Vagina (tissue), 2 donors: ENCODE data around the gene E2F3. TPM values are rescaled to one million over a fixed set of nuclear protein-coding genes. Genes with fewer than 3 reads are reported as not detected.

ENCODE experiments used
- DNase-seq, 2 donors: peaks; one replicate each; pipeline ENCODE4 v3.0.0-alpha.2; 2017; ENCODE audit errors: extremely low spot score in 2 of 2
- H3K27ac ChIP-seq: fragments of 200-600 bp; sonication (generic); one replicate; pipeline ENCODE4 v1.5.1; 2019
- H3K27me3 ChIP-seq: fragments of 200-600 bp; sonication (generic); one replicate; pipeline ENCODE4 v1.5.1; 2019
- H3K36me3 ChIP-seq, 2 donors: fragments of 200-600 bp; sonication (generic); one replicate each; pipeline ENCODE4 v1.5.1; 2017 to 2019
- H3K4me1 ChIP-seq: fragments of 200-600 bp; sonication (generic); one replicate; pipeline ENCODE4 v1.5.1; 2019
- H3K4me3 ChIP-seq, 2 donors: fragments of 200-600 bp; sonication (generic); 1 replicate in 1 of 2; 2 replicates in 1 of 2; pipeline ENCODE4 v1.5.1; 2016 to 2019
- H3K9me3 ChIP-seq: fragments of 200-600 bp; sonication (generic); one replicate; pipeline ENCODE4 v1.5.1; 2019
- CTCF ChIP-seq, 3 experiments: fragments of 450-650 bp in 2 of 3; fragments of 200-600 bp in 1 of 3; sonication (generic) in 1 of 3; IDR thresholded peaks; one replicate each; pipeline ENCODE4 v1.5.1; 2017 to 2019; ENCODE audit warnings: antibody characterized with exemption in 3 of 3, mild to moderate bottlenecking in 2 of 3, moderate library complexity in 2 of 3
- POLR2A ChIP-seq, 2 donors: fragments of 450-650 bp; IDR thresholded peaks; one replicate each; pipeline ENCODE4 v1.6.1; 2017; ENCODE audit warnings: antibody characterized with exemption in 2 of 2, mild to moderate bottlenecking in 2 of 2, moderate library complexity in 2 of 2
- POLR2AphosphoS5 ChIP-seq, 2 donors: sonication (generic); formaldehyde crosslinking; IDR thresholded peaks; one replicate each; pipeline ENCODE4 v1.9.0; 2017; ENCODE audit warnings: antibody characterized with exemption in 2 of 2, mild to moderate bottlenecking in 2 of 2, low read depth in 1 of 2; ENCODE audit not compliant: insufficient read depth in 1 of 2
- intact Hi-C: fragments of 100-400 bp; cut with DNase I; formaldehyde crosslinking; loops from one replicate; pipeline ENCODE4 v1.15.1; 2023
- total RNA-seq: library from RNA; depleted of rRNA; stranded (reverse); fragments of >200 nt; gene quantifications from one replicate; pipeline ENCODE4 v1.2.3, GENCODE V29; 2016

Gene E2F3
- total RNA-seq, 1 donor from 2014 or later = 4.4 TPM

- Histone ChIP-seq H3K4me1 (peaks cover 40% of the 10 kb centered on the region), H3K4me3 (no peak overlapping the region), H3K9me3 (no peaks in the 10 kb centered on the region), H3K27ac (no peak overlapping the region), H3K27me3 (no peaks in the 10 kb centered on the region), H3K36me3 (peaks cover 0 to 10% of the 10 kb centered on the region in 2 donors)
- DNase-seq = no peak
- TF ChIP-seq POLR2AphosphoS5 (IDR thresholded peaks at IDR 0.05; ENCODE audit: insufficient read depth in 1 of 2, low read depth in 1 of 2) (no peak), POLR2A (IDR thresholded peaks at IDR 0.05) (no peak), CTCF (IDR thresholded peaks at IDR 0.05) (no peak)
- intact Hi-C loops = loop anchor here (10.0 kb wide), 1 partner anchor 433 kb away; no protein-coding TSS in a partner anchor
Measured at GRCh38 chr6:20538131-20538662, 136.5 kb downstream of the E2F3 start.

DNA sequence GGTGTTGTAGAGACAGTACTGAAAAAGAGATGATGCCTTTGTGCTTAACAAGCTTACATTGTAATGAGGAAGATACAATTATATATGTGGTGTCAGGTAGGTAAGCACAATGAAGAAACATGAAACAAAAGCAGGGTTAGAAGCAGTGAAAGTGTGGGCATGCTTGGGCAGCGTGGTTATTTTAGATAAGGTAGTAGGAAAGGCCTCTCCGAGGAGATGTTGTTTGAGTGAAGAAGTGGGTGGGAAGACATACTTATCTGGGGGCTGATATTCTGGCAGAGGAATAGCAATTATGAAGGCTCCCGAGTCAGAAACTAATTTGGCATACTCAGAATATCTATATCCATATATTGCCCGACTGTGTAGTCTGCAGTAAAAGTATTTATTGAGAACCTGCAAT is 137.2 kb downstream of the E2F3 start:
- intact Hi-C loops = loop anchor here (10.0 kb wide), 1 partner anchor 434 kb away; no protein-coding TSS in a partner anchor
- Histone ChIP-seq H3K4me1 (peaks cover 42% of the 10 kb centered on the region), H3K27me3 (no peaks in the 10 kb centered on the region), H3K4me3 (no peak overlapping the region), H3K27ac (no peak overlapping the region), H3K9me3 (no peaks in the 10 kb centered on the region), H3K36me3 (peaks cover 0 to 10% of the 10 kb centered on the region in 2 donors)
- TF ChIP-seq POLR2AphosphoS5 (IDR thresholded peaks at IDR 0.05; ENCODE audit: insufficient read depth in 1 of 2, low read depth in 1 of 2) (no peak), CTCF (IDR thresholded peaks at IDR 0.05) (no peak), POLR2A (IDR thresholded peaks at IDR 0.05) (no peak)
- DNase-seq = no peak

GRCh38 chr6:20539387-20539786 is 137.7 kb downstream of the E2F3 start:
- no peak overlapping the region for H3K27ac ChIP-seq
- intact Hi-C loops = loop anchor here (10.0 kb wide), 1 partner anchor 435 kb away; no protein-coding TSS in a partner anchor
- H3K27me3 ChIP-seq = no peaks in the 10 kb centered on the region
- no peak for DNase-seq
- no peaks in the 10 kb centered on the region for H3K9me3 ChIP-seq
- TF ChIP-seq POLR2AphosphoS5 (IDR thresholded peaks at IDR 0.05; ENCODE audit: insufficient read depth in 1 of 2, low read depth in 1 of 2) (no peak), POLR2A (IDR thresholded peaks at IDR 0.05) (no peak), CTCF (IDR thresholded peaks at IDR 0.05) (no peak)
- peaks cover 0 to 10% of the 10 kb centered on the region in 2 donors for H3K36me3 ChIP-seq
- H3K4me3 ChIP-seq = no peak overlapping the region
- peaks cover 42% of the 10 kb centered on the region for H3K4me1 ChIP-seq

DNA sequence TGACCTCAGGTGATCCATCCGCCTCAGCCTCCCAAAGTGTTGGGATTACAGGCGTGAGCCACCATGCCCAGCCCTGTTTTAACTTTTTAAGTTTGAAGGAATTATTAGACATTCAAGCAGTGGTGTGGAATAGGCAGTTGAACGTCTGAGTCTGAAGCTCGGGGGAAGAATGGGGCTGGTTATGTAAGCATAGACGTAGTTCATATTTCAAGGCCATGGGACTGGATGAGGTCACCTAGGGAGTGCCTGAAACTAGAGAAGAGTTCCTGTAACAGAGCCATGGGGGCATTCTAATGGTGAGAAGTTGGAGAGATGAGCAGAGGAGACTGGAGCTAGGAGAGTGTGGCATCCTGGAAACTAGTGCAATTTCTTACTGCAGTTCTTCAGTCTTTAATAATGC is 139.0 kb downstream of the E2F3 start:
- DNase-seq = no peak
- Histone ChIP-seq H3K27ac (no peak overlapping the region), H3K4me1 (peaks cover 32% of the 10 kb centered on the region), H3K9me3 (no peaks in the 10 kb centered on the region), H3K36me3 (peaks cover 0 to 10% of the 10 kb centered on the region in 2 donors), H3K27me3 (no peaks in the 10 kb centered on the region), H3K4me3 (no peak overlapping the region)
- TF ChIP-seq CTCF (IDR thresholded peaks at IDR 0.05) (no peak), POLR2AphosphoS5 (IDR thresholded peaks at IDR 0.05; ENCODE audit: insufficient read depth in 1 of 2, low read depth in 1 of 2) (no peak), POLR2A (IDR thresholded peaks at IDR 0.05) (no peak)
- intact Hi-C loops = no loop called here

DNA sequence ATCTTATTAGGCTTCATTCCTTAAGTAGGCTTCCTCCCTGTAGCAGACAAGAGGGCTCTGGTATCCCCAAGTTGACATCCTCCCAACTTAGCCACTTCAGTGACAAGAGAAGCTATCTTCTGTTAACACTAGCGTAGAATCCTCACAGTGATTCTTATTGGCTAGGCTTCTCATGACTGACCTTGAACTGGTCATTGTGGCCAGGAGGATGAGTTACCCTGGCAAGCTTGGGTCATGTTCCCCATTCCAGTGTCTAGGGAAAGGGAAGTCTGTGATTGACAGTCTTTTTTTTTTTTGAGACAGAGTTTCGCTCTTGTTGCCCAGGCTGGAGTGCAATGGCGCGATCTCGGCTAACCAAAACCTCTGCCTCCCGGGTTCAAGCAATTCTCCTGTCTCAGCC is 139.7 kb downstream of the E2F3 start:
- Histone ChIP-seq H3K27ac (no peak overlapping the region), H3K9me3 (no peaks in the 10 kb centered on the region), H3K27me3 (no peaks in the 10 kb centered on the region), H3K4me1 (peaks cover 27% of the 10 kb centered on the region), H3K4me3 (no peak overlapping the region), H3K36me3 (peaks cover 0 to 16% of the 10 kb centered on the region in 2 donors)
- DNase-seq = no peak
- TF ChIP-seq POLR2A (IDR thresholded peaks at IDR 0.05) (no peak), CTCF (IDR thresholded peaks at IDR 0.05) (no peak)
- intact Hi-C loops = no loop called here
